GM12878 (cell line): Measurements from ENCODE around the gene CDC37L1. TPM values are rescaled to one million over a fixed set of nuclear protein-coding genes. Genes with fewer than 3 reads are reported as not detected.

Experiments used
- ATAC-seq: fragments of 200-7000 bp; cut with Tn5 transposase; 3 replicates; pipeline ENCODE4 v1.9.1; 2020; ENCODE audit warnings: mild to moderate bottlenecking, moderate library complexity
- BruUV-seq: library from RNA; stranded (reverse); fragments of 400-500 nt; replicated peaks from 2 replicates; lab custom pipeline; 2021; lab: Mats Ljungman, UMichigan
- CTCF ChIA-PET: fragments of 300-600 bp; sonication (Branson Sonifier 250); formaldehyde crosslinking; extraction: SDS; loops from one replicate; lab custom pipeline; 2021; ENCODE audit warnings: inconsistent platforms; lab: Yijun Ruan, JAX
- POLR2A ChIA-PET: fragments of 350-600 bp; formaldehyde crosslinking; extraction: SDS; loops from one replicate; lab custom pipeline; 2021; ENCODE audit warnings: inconsistent platforms; lab: Charles Lee
- RAD21 ChIA-PET: fragments of 300-600 bp; sonication (Branson Sonifier 250); formaldehyde crosslinking; loops from one replicate; lab custom pipeline; 2023; ENCODE audit warnings: antibody characterized with exemption; ENCODE audit not compliant: unreplicated experiment; lab: Charles Lee
- SMC1A ChIA-PET: fragments of 300-600 bp; sonication (Branson Sonifier 250); formaldehyde crosslinking; loops from one replicate; lab custom pipeline; 2023; ENCODE audit not compliant: unreplicated experiment, uncharacterized antibody; lab: Charles Lee
- DNase-seq: peaks from one replicate; pipeline ENCODE4 v3.0.0-alpha.2; 2011; ENCODE audit warnings: low read depth, low spot score
- FAIRE-seq: peaks from 3 replicates; lab custom pipeline; 2011; peaks lifted over from hg19 to GRCh38; lab: Jason Lieb, UNC
- H2AFZ ChIP-seq: 2 replicates; pipeline ENCODE4 v1.6.0; 2011; ENCODE audit warnings: low read depth, low read length, control low read depth; ENCODE audit not compliant: control insufficient read depth
- H3K27ac ChIP-seq: 2 replicates; pipeline ENCODE4 v1.5.1; 2011; ENCODE audit warnings: control low read depth; ENCODE audit not compliant: control insufficient read depth, insufficient read depth
- H3K27me3 ChIP-seq, 2 experiments: replicated peaks in 1 of 2; 2 replicates each; pipeline versions ENCODE4 v1.6.0 to v1.6.1; 2011; ENCODE audit warnings: low read length in 1 of 2; ENCODE audit not compliant: control insufficient read depth in 2 of 2, insufficient read depth in 2 of 2
- H3K36me3 ChIP-seq, 2 experiments: 2 replicates each; pipeline ENCODE4 v1.5.1; 2011; ENCODE audit warnings: low read length in 1 of 2; ENCODE audit not compliant: control insufficient read depth in 2 of 2, insufficient read depth in 2 of 2
- H3K4me1 ChIP-seq: 2 replicates; pipeline ENCODE4 v1.6.1; 2011; ENCODE audit warnings: mild to moderate bottlenecking, low read length, moderate library complexity, mixed read lengths; ENCODE audit not compliant: control insufficient read depth, insufficient read depth
- H3K4me2 ChIP-seq: 2 replicates; pipeline ENCODE4 v1.6.0; 2011; ENCODE audit warnings: control low read depth; ENCODE audit not compliant: control insufficient read depth, insufficient read depth
- H3K4me3 ChIP-seq: fragments of 200-600 bp; sonication (generic); 2 replicates; pipeline ENCODE4 v1.5.1; 2016
- H3K79me2 ChIP-seq: 2 replicates; pipeline ENCODE4 v1.6.0; 2011; ENCODE audit warnings: low read length; ENCODE audit not compliant: control insufficient read depth, insufficient read depth
- H3K9ac ChIP-seq: 2 replicates; pipeline ENCODE4 v1.8.0; 2011; ENCODE audit warnings: low read length, control low read depth, mixed read lengths; ENCODE audit not compliant: control insufficient read depth, insufficient read depth
- H3K9me3 ChIP-seq: replicated peaks from 3 replicates; pipeline ENCODE4 v1.5.1; 2011; ENCODE audit warnings: mild to moderate bottlenecking, low read length; ENCODE audit not compliant: control insufficient read depth, insufficient read depth
- H4K20me1 ChIP-seq: 2 replicates; pipeline ENCODE4 v1.6.0; 2011; ENCODE audit not compliant: control insufficient read depth, insufficient read depth
- EED ChIP-seq: sonication (generic); IDR thresholded peaks from 2 replicates; pipeline ENCODE4 v1.6.1; 2016; ENCODE audit warnings: antibody characterized with exemption, low read depth
- POLR2A ChIP-seq: IDR thresholded peaks from 2 replicates; pipeline ENCODE4 v1.6.1; 2011; ENCODE audit warnings: low read depth, mild to moderate bottlenecking, low read length
- SREBF1 ChIP-seq: IDR thresholded peaks from 2 replicates; pipeline ENCODE4 v1.6.1; 2012; ENCODE audit warnings: mild to moderate bottlenecking, low read length
- YY1 ChIP-seq: IDR thresholded peaks from 2 replicates; pipeline ENCODE4 v1.6.1; 2011; ENCODE audit warnings: low read depth, mild to moderate bottlenecking, low read length
- WGBS: methylation state at CpG from one replicate; pipeline ENCODE4 v1.1.6; 2016; ENCODE audit warnings: low lambda C conversion rate; ENCODE audit not compliant: insufficient replicate concordance, insufficient coverage; ENCODE audit errors: missing lambda C conversion rate; 5-methylcytosine and 5-hydroxymethylcytosine counted together
- in situ Hi-C: fragments of 300-500 bp; cut with MboI; formaldehyde crosslinking; loops from 9 replicates; pipeline ENCODE4 v1.14.3; 2018; ENCODE audit warnings: mixed read lengths
- intact Hi-C: fragments of 100-400 bp; cut with micrococcal nuclease; formaldehyde crosslinking; loops from one replicate; pipeline ENCODE4 v1.14.2; 2022; ENCODE audit not compliant: unreplicated experiment
- polyA plus RNA-seq, 11 experiments: library from polyadenylated mRNA; depleted of rRNA in 4 of 11; unstranded in 6 of 11; stranded (reverse) in 5 of 11; fragments of >200 nt; fragmentation: Nextera tagmentation in 4 of 11; fragmentation: Illumina TruSeq in 1 of 11; extraction: Ambion mirVana in 4 of 11; extraction: Trizol in 1 of 11; gene quantifications; 1 replicate in 1 of 11; 2 replicates in 10 of 11; pipeline versions ENCODE4 v1.2.1 to v1.2.3, GENCODE V29; 2011 to 2016; ENCODE audit warnings: inconsistent platforms in 2 of 11, missing spikeins in 2 of 11, low read depth in 1 of 11
- total RNA-seq, 4 experiments: library from RNA; depleted of rRNA in 3 of 4; stranded (reverse); fragments of >200 nt in 3 of 4; fragmentation: Illumina TruSeq in 1 of 4; extraction: Trizol in 1 of 4; gene quantifications; 2 replicates each; pipeline versions ENCODE4 v1.2.1 to v1.2.3, GENCODE V29; 2013 to 2021
- TF ChIP-seq, protein P1 (sequence below): fragments of 450-650 bp; IDR thresholded peaks from 2 replicates; pipeline ENCODE4 v1.6.1; 2017; ENCODE audit warnings: antibody characterized with exemption, mild to moderate bottlenecking, moderate library complexity
- TF ChIP-seq, protein P2 (sequence below): fragments of 450-650 bp; IDR thresholded peaks from 2 replicates; pipeline ENCODE4 v1.6.1; 2017; ENCODE audit warnings: mild to moderate bottlenecking, moderate library complexity
- TF ChIP-seq, protein P3 (sequence below): fragments of 450-650 bp; IDR thresholded peaks from 2 replicates; pipeline ENCODE4 v1.6.1; 2016; ENCODE audit warnings: mild to moderate bottlenecking

CDC37L1 gene
- total and polyA plus RNA-seq, 10 of the 15 experiments (the other 5 are each of a cell fraction or from before 2014, with no cell fraction given) = 2.2 to 16.6 (median 8.2) TPM

DNA sequence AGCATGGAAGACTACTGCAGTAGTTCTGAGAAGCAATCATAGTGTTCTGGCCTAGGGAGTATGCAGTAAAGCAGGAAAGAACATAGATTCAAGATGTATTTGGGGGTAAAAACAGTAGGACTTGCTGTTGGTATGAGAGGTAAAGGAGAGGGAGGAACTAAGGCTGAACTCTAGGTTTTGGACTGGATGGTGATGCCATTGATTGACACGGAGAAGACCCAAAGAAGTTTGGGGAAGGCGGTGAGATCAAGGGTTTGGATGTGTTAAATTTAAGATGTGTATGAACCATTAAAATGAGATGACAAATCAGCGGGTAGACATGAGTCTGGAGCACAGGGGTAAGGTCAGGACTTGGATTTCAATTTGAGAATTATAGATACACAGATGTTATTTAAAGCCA lies 2.0 kb upstream of the CDC37L1 start:
- 98% methylated on average over 3 of the region's 3 CpGs for WGBS
- H3K79me2 ChIP-seq = peaks cover 26% of the 10 kb centered on the region
- ChIA-PET SMC1A (interaction anchor here (0.9 to 1.0 kb wide), 2 partner anchors 11 to 31 kb away, joined by 3 to 4 read pairs; partner anchors contain the start of gene SPATA6L), POLR2A (interaction anchor here (1.7 kb wide), 1 partner anchor 11 kb away, joined by 6 read pairs; the partner anchor contains the start of gene SPATA6L), CTCF (interaction anchor here (1.1 kb wide), 1 partner anchor 12 kb away, joined by 5 read pairs; no protein-coding TSS in a partner anchor), RAD21 (interaction anchor here (1.3 kb wide), 1 partner anchor 63 kb away, joined by 3 read pairs; no protein-coding TSS in a partner anchor)
- BruUV-seq = no TSS peak
- in situ Hi-C loops (no loop called here), intact Hi-C loops (no loop called here)
- TF ChIP-seq EED (no peak), POLR2A (no peak), YY1 (no peak), SREBF1 (no peak)
- TF ChIP-seq, protein P1, sequence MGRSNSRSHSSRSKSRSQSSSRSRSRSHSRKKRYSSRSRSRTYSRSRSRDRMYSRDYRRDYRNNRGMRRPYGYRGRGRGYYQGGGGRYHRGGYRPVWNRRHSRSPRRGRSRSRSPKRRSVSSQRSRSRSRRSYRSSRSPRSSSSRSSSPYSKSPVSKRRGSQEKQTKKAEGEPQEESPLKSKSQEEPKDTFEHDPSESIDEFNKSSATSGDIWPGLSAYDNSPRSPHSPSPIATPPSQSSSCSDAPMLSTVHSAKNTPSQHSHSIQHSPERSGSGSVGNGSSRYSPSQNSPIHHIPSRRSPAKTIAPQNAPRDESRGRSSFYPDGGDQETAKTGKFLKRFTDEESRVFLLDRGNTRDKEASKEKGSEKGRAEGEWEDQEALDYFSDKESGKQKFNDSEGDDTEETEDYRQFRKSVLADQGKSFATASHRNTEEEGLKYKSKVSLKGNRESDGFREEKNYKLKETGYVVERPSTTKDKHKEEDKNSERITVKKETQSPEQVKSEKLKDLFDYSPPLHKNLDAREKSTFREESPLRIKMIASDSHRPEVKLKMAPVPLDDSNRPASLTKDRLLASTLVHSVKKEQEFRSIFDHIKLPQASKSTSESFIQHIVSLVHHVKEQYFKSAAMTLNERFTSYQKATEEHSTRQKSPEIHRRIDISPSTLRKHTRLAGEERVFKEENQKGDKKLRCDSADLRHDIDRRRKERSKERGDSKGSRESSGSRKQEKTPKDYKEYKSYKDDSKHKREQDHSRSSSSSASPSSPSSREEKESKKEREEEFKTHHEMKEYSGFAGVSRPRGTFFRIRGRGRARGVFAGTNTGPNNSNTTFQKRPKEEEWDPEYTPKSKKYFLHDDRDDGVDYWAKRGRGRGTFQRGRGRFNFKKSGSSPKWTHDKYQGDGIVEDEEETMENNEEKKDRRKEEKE = no peak
- TF ChIP-seq, protein P2, sequence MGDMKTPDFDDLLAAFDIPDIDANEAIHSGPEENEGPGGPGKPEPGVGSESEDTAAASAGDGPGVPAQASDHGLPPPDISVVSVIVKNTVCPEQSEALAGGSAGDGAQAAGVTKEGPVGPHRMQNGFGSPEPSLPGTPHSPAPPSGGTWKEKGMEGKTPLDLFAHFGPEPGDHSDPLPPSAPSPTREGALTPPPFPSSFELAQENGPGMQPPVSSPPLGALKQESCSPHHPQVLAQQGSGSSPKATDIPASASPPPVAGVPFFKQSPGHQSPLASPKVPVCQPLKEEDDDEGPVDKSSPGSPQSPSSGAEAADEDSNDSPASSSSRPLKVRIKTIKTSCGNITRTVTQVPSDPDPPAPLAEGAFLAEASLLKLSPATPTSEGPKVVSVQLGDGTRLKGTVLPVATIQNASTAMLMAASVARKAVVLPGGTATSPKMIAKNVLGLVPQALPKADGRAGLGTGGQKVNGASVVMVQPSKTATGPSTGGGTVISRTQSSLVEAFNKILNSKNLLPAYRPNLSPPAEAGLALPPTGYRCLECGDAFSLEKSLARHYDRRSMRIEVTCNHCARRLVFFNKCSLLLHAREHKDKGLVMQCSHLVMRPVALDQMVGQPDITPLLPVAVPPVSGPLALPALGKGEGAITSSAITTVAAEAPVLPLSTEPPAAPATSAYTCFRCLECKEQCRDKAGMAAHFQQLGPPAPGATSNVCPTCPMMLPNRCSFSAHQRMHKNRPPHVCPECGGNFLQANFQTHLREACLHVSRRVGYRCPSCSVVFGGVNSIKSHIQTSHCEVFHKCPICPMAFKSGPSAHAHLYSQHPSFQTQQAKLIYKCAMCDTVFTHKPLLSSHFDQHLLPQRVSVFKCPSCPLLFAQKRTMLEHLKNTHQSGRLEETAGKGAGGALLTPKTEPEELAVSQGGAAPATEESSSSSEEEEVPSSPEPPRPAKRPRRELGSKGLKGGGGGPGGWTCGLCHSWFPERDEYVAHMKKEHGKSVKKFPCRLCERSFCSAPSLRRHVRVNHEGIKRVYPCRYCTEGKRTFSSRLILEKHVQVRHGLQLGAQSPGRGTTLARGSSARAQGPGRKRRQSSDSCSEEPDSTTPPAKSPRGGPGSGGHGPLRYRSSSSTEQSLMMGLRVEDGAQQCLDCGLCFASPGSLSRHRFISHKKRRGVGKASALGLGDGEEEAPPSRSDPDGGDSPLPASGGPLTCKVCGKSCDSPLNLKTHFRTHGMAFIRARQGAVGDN = no peak
- TF ChIP-seq, protein P3, sequence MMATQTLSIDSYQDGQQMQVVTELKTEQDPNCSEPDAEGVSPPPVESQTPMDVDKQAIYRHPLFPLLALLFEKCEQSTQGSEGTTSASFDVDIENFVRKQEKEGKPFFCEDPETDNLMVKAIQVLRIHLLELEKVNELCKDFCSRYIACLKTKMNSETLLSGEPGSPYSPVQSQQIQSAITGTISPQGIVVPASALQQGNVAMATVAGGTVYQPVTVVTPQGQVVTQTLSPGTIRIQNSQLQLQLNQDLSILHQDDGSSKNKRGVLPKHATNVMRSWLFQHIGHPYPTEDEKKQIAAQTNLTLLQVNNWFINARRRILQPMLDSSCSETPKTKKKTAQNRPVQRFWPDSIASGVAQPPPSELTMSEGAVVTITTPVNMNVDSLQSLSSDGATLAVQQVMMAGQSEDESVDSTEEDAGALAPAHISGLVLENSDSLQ = peak; percentile 62; the same call in 1 of the 2 replicates
- no peak overlapping the region for H3K4me2 ChIP-seq
- no peaks in the 10 kb centered on the region for H4K20me1 ChIP-seq
- no peaks in the 10 kb centered on the region for H3K36me3 ChIP-seq
- H3K4me3 ChIP-seq = no peak overlapping the region
- H3K4me1 ChIP-seq = peaks cover 3% of the 10 kb centered on the region; the same call in 1 of the 2 replicates
- no peak overlapping the region for H2AFZ ChIP-seq
- H3K9ac ChIP-seq = no peak overlapping the region
- no peaks in the 10 kb centered on the region for H3K27me3 ChIP-seq
- no peak for ATAC-seq
- no peak for FAIRE-seq
- no peak for DNase-seq
- H3K9me3 ChIP-seq = no peaks in the 10 kb centered on the region
- H3K27ac ChIP-seq = no peak overlapping the region
